Right lung (tissue), 5 donors: Measurements from ENCODE around the gene MS4A2. TPM values are rescaled to one million over a fixed set of nuclear protein-coding genes. Genes with fewer than 3 reads are reported as not detected.

Experiments used
- polyA plus RNA-seq, 5 donors: library from polyadenylated mRNA; unstranded; fragments of 120-200 nt; gene quantifications; one replicate each; pipeline versions ENCODE4 v1.2.1 to v1.2.3, GENCODE V29; 2013; ENCODE audit warnings: inconsistent platforms in 1 of 5, low replicate concordance in 1 of 5; ENCODE audit not compliant: insufficient read length in 5 of 5, insufficient read depth in 1 of 5

Gene MS4A2
- polyA plus RNA-seq, 5 donors: 0.04 to 0.07 (median 0.07) TPM; not detected in 2

Other genes with a start within 250 kb of the MS4A2 start
- not detected for gene CBLIF, start 243.2 kb upstream of the MS4A2 start, polyA plus RNA-seq
- gene TCN1, start 222.2 kb upstream of the MS4A2 start, polyA plus RNA-seq: under 1 TPM in 2 of 5 donors, not detected in 3; 0.10 to 0.28 TPM
- not detected for gene OOSP3, start 209.9 kb upstream of the MS4A2 start, polyA plus RNA-seq
- gene OOSP1, start 150.2 kb upstream of the MS4A2 start, polyA plus RNA-seq: under 1 TPM in 2 of 5 donors, not detected in 3; 0.17 to 0.39 TPM
- not detected for gene OOSP4A, start 124.6 kb upstream of the MS4A2 start, polyA plus RNA-seq
- not detected for gene OOSP4B, start 71.5 kb upstream of the MS4A2 start, polyA plus RNA-seq
- not detected for gene OOSP2, start 48.3 kb upstream of the MS4A2 start, polyA plus RNA-seq
- gene MS4A3, start 32.0 kb upstream of the MS4A2 start, polyA plus RNA-seq: 1 to 10 TPM; 1.2 to 2.3 (median 1.4) TPM
- 10 to 100 TPM; 16.9 to 41.2 (median 29.4) TPM for gene MS4A6A, start 94.4 kb downstream of the MS4A2 start, polyA plus RNA-seq
- gene MS4A4E, start 154.5 kb downstream of the MS4A2 start, polyA plus RNA-seq: 1 to 10 TPM; 1.1 to 2.7 (median 2.1) TPM
- 10 to 100 TPM in 4 of 5 donors, 1 to 10 TPM in 1; 5.5 to 16.4 (median 13.3) TPM for gene MS4A4A, start 192.0 kb downstream of the MS4A2 start, polyA plus RNA-seq
- not detected for gene MS4A6E, start 238.6 kb downstream of the MS4A2 start, polyA plus RNA-seq